ENCODE measurements around the gene STAT6. TPM values are rescaled to one million over a fixed set of nuclear protein-coding genes. Genes with fewer than 3 reads are reported as not detected.
A peak's percentile ranks its signal among the peaks of the same experiment; 100 is the strongest.

Gene STAT6
- total and polyA plus RNA-seq, 10 of the 15 experiments (the other 5 are each of a cell fraction or from before 2014, with no cell fraction given): 14.2 to 176 (median 89.6) TPM

DNA sequence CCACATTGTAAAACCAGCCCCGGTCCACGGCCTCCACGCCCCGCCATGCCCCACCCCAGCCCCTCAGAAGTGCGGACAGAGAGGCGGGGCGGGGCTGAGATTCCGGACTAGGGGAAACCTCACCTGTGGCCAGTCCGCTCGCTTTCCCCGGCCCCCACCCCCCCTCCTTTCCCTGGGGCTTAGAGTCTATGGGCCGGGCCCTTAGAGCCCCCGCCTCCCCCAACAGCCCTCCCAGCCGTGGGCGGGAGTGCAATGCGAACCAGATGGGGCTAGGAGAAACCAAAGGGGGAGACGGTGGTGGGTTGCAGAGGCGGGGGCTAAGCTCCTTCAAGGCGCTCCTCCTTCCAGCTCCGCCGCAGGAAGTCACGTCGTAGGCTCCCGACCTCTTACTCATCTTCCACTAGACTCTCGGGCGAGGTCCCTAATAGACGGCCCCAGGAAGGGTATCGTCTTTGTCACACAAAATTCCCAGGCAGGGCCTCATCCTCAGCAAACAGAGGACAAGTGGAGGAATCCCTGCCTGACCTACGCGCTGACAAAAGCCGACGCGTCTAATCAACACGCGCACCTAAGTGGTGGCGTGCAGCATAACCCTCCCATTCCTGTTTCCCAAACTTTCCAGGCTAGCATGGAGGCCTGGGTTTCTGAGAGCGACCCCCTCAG, 23.3 kb downstream of the STAT6 start (continued):
- TF ChIP-seq SMARCA5 (IDR thresholded peaks at IDR 0.05): no peak
- TF ChIP-seq CBFB (IDR thresholded peaks at IDR 0.05; ENCODE audit: low read depth): no peak; the same call in 1 of the 2 replicates
- TF ChIP-seq STAT1 (conservative IDR thresholded peaks at IDR 0.05): no peak
- TF ChIP-seq ZSCAN29 (IDR thresholded peaks at IDR 0.05): no peak
- no peak for TF ChIP-seq MTA3 (IDR thresholded peaks at IDR 0.05; ENCODE audit: borderline replicate concordance, low read length)
- TF ChIP-seq KDM1A (IDR thresholded peaks at IDR 0.05; ENCODE audit: borderline replicate concordance): no peak
- no peak for TF ChIP-seq FOXK2 (IDR thresholded peaks at IDR 0.05)
- TF ChIP-seq EP300 (IDR thresholded peaks at IDR 0.05; ENCODE audit: borderline replicate concordance in 1 of 2, control insufficient read depth in 1 of 2, low read depth in 2 of 2, low read length in 2 of 2): no peak
- no peak for TF ChIP-seq TCF7 (IDR thresholded peaks at IDR 0.05; ENCODE audit: borderline replicate concordance)
- TF ChIP-seq POLR2AphosphoS5 (IDR thresholded peaks at IDR 0.05; ENCODE audit: low read length): peak; percentile 85
- TF ChIP-seq, protein P1, sequence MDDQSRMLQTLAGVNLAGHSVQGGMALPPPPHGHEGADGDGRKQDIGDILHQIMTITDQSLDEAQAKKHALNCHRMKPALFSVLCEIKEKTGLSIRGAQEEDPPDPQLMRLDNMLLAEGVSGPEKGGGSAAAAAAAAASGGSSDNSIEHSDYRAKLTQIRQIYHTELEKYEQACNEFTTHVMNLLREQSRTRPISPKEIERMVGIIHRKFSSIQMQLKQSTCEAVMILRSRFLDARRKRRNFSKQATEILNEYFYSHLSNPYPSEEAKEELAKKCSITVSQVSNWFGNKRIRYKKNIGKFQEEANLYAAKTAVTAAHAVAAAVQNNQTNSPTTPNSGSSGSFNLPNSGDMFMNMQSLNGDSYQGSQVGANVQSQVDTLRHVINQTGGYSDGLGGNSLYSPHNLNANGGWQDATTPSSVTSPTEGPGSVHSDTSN (IDR thresholded peaks at IDR 0.05; ENCODE audit: insufficient replicate concordance, low read depth, low read length): no peak
- TF ChIP-seq CHD1 (IDR thresholded peaks at IDR 0.05; ENCODE audit: low read depth, low read length): no peak
- TF ChIP-seq NFIC (IDR thresholded peaks at IDR 0.05; ENCODE audit: low read depth, low read length): no peak
- TF ChIP-seq IKZF1 (conservative IDR thresholded peaks at IDR 0.05): no peak
- no peak for TF ChIP-seq KAT2A (conservative IDR thresholded peaks at IDR 0.05; ENCODE audit: control insufficient read depth, low read depth, low read length)
- 0 out of 2 replicates have a peak, but pooled peaks have one; percentile 49 for TF ChIP-seq TBL1XR1 (IDR thresholded peaks at IDR 0.05; ENCODE audit: low read depth, low read length)
- no peak for TF ChIP-seq RAD51 (IDR thresholded peaks at IDR 0.05)
- TF ChIP-seq, protein P2, sequence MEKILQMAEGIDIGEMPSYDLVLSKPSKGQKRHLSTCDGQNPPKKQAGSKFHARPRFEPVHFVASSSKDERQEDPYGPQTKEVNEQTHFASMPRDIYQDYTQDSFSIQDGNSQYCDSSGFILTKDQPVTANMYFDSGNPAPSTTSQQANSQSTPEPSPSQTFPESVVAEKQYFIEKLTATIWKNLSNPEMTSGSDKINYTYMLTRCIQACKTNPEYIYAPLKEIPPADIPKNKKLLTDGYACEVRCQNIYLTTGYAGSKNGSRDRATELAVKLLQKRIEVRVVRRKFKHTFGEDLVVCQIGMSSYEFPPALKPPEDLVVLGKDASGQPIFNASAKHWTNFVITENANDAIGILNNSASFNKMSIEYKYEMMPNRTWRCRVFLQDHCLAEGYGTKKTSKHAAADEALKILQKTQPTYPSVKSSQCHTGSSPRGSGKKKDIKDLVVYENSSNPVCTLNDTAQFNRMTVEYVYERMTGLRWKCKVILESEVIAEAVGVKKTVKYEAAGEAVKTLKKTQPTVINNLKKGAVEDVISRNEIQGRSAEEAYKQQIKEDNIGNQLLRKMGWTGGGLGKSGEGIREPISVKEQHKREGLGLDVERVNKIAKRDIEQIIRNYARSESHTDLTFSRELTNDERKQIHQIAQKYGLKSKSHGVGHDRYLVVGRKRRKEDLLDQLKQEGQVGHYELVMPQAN (conservative IDR thresholded peaks at IDR 0.05): no peak
- TF ChIP-seq POLR2A (IDR thresholded peaks at IDR 0.05; ENCODE audit: low read depth, low read length): no peak; the same call in 1 of the 2 replicates
- no peak for TF ChIP-seq ZZZ3 (IDR thresholded peaks at IDR 0.05; ENCODE audit: control insufficient read depth, insufficient read length, low read depth)
- no peak for TF ChIP-seq FOS (IDR thresholded peaks at IDR 0.05; ENCODE audit: borderline replicate concordance, extremely low read depth, insufficient read length)
- TF ChIP-seq NBN (IDR thresholded peaks at IDR 0.05): peak; percentile 51; the same call in 1 of the 2 replicates
- no peak; the same call in 1 of the 2 replicates for TF ChIP-seq ZNF217 (IDR thresholded peaks at IDR 0.05)
- TF ChIP-seq NR2C1 (IDR thresholded peaks at IDR 0.05): no peak
- no peak; a peak in 1 of 4 replicates for TF ChIP-seq ETV6 (conservative IDR thresholded peaks at IDR 0.05 in 1 of 2, IDR thresholded peaks at IDR 0.05 in 1 of 2; ENCODE audit: borderline replicate concordance in 1 of 2, low read depth in 1 of 2)
- TF ChIP-seq, protein P3, sequence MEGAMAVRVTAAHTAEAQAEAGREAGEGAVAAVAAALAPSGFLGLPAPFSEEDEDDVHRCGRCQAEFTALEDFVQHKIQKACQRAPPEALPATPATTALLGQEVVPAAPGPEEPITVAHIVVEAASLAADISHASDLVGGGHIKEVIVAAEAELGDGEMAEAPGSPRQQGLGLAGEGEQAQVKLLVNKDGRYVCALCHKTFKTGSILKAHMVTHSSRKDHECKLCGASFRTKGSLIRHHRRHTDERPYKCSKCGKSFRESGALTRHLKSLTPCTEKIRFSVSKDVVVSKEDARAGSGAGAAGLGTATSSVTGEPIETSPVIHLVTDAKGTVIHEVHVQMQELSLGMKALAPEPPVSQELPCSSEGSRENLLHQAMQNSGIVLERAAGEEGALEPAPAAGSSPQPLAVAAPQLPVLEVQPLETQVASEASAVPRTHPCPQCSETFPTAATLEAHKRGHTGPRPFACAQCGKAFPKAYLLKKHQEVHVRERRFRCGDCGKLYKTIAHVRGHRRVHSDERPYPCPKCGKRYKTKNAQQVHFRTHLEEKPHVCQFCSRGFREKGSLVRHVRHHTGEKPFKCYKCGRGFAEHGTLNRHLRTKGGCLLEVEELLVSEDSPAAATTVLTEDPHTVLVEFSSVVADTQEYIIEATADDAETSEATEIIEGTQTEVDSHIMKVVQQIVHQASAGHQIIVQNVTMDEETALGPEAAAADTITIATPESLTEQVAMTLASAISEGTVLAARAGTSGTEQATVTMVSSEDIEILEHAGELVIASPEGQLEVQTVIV (IDR thresholded peaks at IDR 0.05; ENCODE audit: borderline replicate concordance, partially characterized antibody): no peak
- no peak for TF ChIP-seq RFX5 (IDR thresholded peaks at IDR 0.05; ENCODE audit: low read depth, low read length)
- no peak for TF ChIP-seq SIX5 (IDR thresholded peaks at IDR 0.05; ENCODE audit: low read depth, low read length, severe bottlenecking)
